Measurements from ENCODE around the gene METTL16. TPM values are rescaled to one million over a fixed set of nuclear protein-coding genes. Genes with fewer than 3 reads are reported as not detected.

Gene METTL16
- total RNA-seq, 1 donor from 2014 or later = 17.6 TPM

- TF ChIP-seq, protein P1, sequence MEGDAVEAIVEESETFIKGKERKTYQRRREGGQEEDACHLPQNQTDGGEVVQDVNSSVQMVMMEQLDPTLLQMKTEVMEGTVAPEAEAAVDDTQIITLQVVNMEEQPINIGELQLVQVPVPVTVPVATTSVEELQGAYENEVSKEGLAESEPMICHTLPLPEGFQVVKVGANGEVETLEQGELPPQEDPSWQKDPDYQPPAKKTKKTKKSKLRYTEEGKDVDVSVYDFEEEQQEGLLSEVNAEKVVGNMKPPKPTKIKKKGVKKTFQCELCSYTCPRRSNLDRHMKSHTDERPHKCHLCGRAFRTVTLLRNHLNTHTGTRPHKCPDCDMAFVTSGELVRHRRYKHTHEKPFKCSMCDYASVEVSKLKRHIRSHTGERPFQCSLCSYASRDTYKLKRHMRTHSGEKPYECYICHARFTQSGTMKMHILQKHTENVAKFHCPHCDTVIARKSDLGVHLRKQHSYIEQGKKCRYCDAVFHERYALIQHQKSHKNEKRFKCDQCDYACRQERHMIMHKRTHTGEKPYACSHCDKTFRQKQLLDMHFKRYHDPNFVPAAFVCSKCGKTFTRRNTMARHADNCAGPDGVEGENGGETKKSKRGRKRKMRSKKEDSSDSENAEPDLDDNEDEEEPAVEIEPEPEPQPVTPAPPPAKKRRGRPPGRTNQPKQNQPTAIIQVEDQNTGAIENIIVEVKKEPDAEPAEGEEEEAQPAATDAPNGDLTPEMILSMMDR (IDR thresholded peaks at IDR 0.05; ENCODE audit: insufficient read depth, low read length, severe bottlenecking) = no peak
- Histone ChIP-seq H3K36me3 (ENCODE audit: control insufficient read depth, insufficient read depth, low read length) (peaks cover 6% of the 10 kb centered on the region), H3K4me3 (ENCODE audit: low read depth, low read length) (no peak overlapping the region), H3K27me3 (ENCODE audit: control insufficient read depth, insufficient read depth, low read length) (no peaks in the 10 kb centered on the region)
- FAIRE-seq = no peak
- no peak for DNase-seq (ENCODE audit: low read depth)
Observed at GRCh38 chr17:2420176-2420575, 91.5 kb downstream of the METTL16 start.

DNA sequence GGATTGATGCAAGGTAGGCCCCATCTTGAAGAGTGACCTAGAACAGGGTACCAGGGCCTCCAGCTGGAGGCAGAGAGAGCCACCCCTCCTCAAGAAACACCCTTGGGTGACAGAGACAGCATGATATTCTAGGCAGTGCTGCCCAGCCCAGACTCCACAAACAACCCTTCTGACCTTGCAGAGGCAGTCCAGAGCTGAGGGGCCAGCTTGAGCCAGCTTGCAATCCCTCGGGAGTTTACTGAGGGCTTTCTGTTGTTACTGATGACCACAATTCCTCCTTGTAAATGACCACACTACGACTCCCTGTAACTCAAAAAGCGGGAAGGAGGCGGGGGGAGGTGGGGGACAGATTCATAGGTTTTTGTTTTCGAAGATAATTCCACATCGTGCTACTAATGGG is 92.2 kb downstream of the METTL16 start:
- no peak for FAIRE-seq
- no peaks in the 10 kb centered on the region for H3K27me3 ChIP-seq (ENCODE audit: control insufficient read depth, insufficient read depth, low read length)
- H3K4me3 ChIP-seq (ENCODE audit: low read depth, low read length) = no peak overlapping the region
- no peak for DNase-seq (ENCODE audit: low read depth)
- peaks cover 11% of the 10 kb centered on the region for H3K36me3 ChIP-seq (ENCODE audit: control insufficient read depth, insufficient read depth, low read length)
- TF ChIP-seq, protein P1 (IDR thresholded peaks at IDR 0.05; ENCODE audit: insufficient read depth, low read length, severe bottlenecking) = no peak

- Histone ChIP-seq H3K27me3 (ENCODE audit: control insufficient read depth, insufficient read depth, low read length) (no peaks in the 10 kb centered on the region), H3K36me3 (ENCODE audit: control insufficient read depth, insufficient read depth, low read length) (peaks cover 11% of the 10 kb centered on the region), H3K4me3 (ENCODE audit: low read depth, low read length) (no peak overlapping the region)
- TF ChIP-seq, protein P1 (IDR thresholded peaks at IDR 0.05; ENCODE audit: insufficient read depth, low read length, severe bottlenecking) = no peak
- no peak for FAIRE-seq
- DNase-seq (ENCODE audit: low read depth) = no peak
Observed at GRCh38 chr17:2418572-2418971, 93.1 kb downstream of the METTL16 start.

DNA sequence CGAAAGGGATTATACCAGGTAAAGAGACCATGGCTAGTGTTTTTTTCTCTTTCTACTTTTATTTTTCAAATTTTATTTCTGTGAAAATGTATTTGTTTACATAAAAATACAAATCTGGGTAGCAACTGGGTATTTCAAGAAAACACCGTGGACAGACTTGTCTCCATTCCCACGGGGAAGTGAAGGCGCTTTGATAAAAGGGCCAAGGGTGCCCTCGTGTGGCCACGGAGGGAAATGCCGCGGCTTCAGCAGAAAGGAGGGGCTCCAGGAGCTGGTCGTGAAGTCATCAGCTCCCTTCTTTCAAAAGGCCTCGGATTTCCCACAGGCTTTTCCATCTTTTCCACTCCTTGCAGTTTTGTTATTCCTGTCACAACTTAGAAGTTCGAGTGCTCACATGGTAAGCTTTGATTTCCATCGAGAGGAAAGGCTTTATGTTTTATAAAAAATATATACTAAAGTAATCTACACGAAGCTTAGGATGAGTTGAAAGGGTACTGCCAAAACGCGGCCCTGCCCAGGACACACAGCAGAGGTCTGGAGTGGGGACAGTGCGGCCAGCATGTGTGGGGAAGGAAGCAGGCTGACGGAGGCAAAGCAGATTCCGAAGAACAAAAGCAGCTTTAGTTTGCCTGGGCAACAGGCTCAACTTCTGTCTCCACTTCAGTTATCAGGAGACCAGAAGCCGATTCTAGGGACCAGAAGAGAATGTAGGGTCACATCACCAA is 95.5 kb downstream of the METTL16 start:
- FAIRE-seq (no peak), DNase-seq (ENCODE audit: low read depth) (peak; percentile 76)
- Histone ChIP-seq H3K36me3 (ENCODE audit: control insufficient read depth, insufficient read depth, low read length) (peaks cover 11% of the 10 kb centered on the region), H3K27me3 (ENCODE audit: control insufficient read depth, insufficient read depth, low read length) (no peaks in the 10 kb centered on the region), H3K4me3 (ENCODE audit: low read depth, low read length) (no peak overlapping the region)
- TF ChIP-seq, protein P1 (IDR thresholded peaks at IDR 0.05; ENCODE audit: insufficient read depth, low read length, severe bottlenecking) = peak; percentile 85

- Histone ChIP-seq H3K27me3 (ENCODE audit: control insufficient read depth, insufficient read depth, low read length) (no peaks in the 10 kb centered on the region), H3K4me3 (ENCODE audit: low read depth, low read length) (no peak overlapping the region), H3K36me3 (ENCODE audit: control insufficient read depth, insufficient read depth, low read length) (peaks cover 11% of the 10 kb centered on the region)
- no peak for FAIRE-seq
- no peak for DNase-seq (ENCODE audit: low read depth)
- TF ChIP-seq, protein P1 (IDR thresholded peaks at IDR 0.05; ENCODE audit: insufficient read depth, low read length, severe bottlenecking) = no peak
Observed at GRCh38 chr17:2415081-2415480, 96.6 kb downstream of the METTL16 start.

All from bronchial epithelial cell (primary cell).